ENCODE data around the gene CES1. TPM values are rescaled to one million over a fixed set of nuclear protein-coding genes. Genes with fewer than 3 reads are reported as not detected.
"Not testable (repeated sequence)": the region's sequence is repeated elsewhere in the genome, so short reads cannot be mapped to it uniquely, and the experiment has no call there.

Gene CES1
- under 0.01 TPM for total RNA-seq

DNA sequence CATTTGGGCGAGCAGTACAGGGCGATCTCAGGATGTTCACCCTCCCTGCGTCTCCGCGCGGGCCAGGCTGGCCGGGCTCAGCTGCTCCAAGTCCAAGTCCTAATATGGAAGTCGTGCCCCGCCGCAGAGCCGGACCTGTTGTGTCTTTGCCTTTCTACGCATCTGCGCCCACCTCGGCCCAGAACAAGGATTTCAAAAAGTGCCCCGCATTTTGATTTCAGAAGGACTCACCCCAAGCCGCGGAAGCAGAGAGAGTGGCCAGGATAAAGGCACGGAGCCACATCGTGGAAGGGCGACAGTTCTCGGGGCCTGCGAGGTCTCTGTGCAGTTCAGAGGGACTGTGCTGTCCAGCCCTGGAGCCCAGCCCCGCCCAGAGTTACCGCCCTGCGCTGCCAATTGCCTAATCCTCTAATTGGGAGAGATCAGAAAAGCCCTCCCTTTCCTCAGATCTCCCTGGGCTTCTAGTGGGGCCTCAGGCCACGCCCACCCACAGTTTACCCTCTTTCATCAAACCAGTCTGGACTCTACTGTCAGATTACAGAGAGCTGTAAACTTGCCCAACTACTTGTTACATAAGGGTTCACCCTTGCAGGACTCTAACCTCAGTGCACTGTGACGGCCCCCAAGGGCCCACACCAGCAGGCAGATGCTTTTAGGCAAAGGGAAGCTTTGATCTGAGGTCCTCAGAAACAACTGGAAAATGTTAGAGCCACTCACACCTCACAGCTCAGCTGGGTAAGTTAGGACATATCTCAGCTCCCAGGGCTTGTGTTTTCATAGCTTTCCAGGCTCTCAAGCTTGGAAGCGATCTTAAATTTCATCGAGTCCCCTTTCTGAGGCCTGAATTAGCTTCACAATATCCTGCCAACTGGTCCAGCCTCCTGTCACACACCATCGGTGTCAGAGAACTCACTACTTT is at the start of gene CES1:
Gene CES1 (minus strand): TSS at position 324 of the 919 bp plus-strand sequence. CDS start 41 bp downstream, at position 283.
- DNase-seq (ENCODE audit: low read depth in 2 of 3, low spot score in 2 of 3) = no peak

DNA sequence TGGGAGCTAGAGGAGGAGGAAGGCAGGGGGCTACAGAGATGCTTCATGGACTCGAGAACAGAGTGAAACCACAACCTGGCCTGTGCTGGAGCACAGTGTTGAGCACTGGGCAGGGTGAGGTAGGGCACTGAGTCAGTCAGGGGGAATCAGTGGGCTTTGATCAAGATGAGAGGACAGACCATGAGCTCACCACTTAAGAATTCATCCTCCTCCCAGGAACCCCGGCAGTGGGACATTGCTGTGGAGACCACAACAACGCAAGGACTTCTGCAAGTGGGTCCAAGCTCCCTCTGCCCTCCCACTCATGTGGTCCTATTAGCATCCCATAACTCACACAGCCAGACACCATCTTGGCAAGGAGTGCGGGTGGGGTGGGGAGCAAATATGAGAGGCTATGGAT is 44.0 kb upstream of the CES1 start:
- no peak for DNase-seq (ENCODE audit: low read depth in 2 of 3, low spot score in 2 of 3)

GRCh38 chr16:55875273-55875672 is 42.4 kb upstream of the CES1 start, which contains the start of gene CES5A:
Gene CES5A (minus strand): TSS chr16:55875373. CDS start chr16:55875221, 152 bp downstream.
- DNase-seq (ENCODE audit: low read depth in 2 of 3, low spot score in 2 of 3) = no peak

- DNase-seq (ENCODE audit: low read depth in 2 of 3, low spot score in 2 of 3) = no peak
Observed at GRCh38 chr16:55873122-55873521, 40.2 kb upstream of the CES1 start.

DNA sequence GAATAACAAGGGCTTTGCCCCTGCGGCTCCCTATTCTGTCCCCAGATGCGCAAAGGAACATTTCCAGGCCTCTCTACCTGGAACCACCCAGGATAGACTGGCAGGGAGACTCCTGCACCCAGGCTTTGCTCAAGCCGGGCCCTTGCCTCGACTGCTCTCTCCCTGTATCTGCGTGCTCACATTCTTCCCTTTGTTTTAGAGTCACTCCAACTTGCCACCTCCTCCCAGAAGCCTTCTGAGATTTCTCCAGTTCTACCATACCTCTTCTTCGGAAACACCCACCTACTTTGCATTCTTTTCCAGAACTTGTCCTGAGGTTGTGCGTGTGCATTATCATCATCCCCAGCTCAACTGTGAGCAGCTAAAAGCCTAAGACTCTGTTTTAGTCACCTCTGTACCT is 39.2 kb upstream of the CES1 start:
- DNase-seq (ENCODE audit: low read depth in 2 of 3, low spot score in 2 of 3) = no peak

DNA sequence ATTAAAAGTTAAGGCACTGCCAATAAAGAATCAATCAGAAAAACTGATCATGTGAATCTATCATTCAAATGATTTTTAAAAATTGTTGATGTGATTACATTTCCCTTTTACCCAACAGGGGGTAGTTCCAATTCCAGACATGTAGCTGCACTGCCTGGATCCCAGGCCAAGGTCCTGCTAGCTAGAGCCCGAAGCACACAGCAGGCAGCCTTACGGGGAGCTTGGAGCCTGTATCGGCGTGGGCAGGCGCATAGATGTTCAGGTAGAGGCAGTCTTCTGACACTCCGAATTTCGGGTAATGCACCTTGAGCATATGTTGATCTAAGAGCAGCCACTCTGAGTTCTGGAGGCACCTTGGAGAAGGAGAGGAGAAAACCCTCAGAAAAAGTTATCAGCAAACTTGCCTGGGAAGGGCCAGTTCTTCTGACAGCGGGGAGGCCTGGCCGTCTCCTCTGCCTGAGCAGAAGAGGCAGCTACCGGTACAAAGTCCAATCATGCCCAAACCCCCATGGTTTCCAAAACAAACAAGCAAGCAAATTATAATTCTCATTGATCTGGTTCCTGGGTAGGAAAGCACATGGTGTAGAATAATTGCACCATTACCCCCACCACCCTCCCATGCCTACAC is 38.6 kb upstream of the CES1 start:
- no peak for DNase-seq (ENCODE audit: low read depth in 2 of 3, low spot score in 2 of 3)

DNA sequence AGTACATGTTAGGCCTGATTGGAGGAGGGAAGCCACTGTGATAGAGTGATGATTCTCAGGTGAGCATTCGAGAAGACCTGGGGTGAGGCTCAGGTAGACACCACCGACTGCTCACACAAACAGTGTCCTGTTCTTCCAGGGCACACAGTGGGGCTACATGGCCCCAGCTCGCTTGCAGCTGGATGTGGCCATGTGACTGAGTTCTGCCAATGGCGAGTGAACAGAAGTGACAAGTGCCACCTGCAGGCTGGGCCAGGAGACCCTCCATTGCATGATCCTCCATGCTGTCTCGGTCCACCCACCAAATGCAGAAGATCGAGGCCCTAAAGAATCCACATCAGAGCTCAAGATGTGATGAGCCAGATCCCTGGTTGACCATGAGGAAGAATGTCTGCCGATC is 36.1 kb upstream of the CES1 start:
- no peak for DNase-seq (ENCODE audit: low read depth in 2 of 3, low spot score in 2 of 3)

- no peak for DNase-seq (ENCODE audit: low read depth in 2 of 3, low spot score in 2 of 3)
Observed at GRCh38 chr16:55868137-55868536, 35.2 kb upstream of the CES1 start.

- DNase-seq (ENCODE audit: low read depth in 2 of 3, low spot score in 2 of 3) = no peak
Observed at GRCh38 chr16:55861288-55861687, 28.4 kb upstream of the CES1 start.

- not testable (repeated sequence) for DNase-seq (ENCODE audit: low read depth in 2 of 3, low spot score in 2 of 3)
Observed at GRCh38 chr16:55857650-55858049, 24.8 kb upstream of the CES1 start.

GRCh38 chr16:55856950-55857349 is 24.1 kb upstream of the CES1 start:
- no peak for DNase-seq (ENCODE audit: low read depth in 2 of 3, low spot score in 2 of 3)

DNA sequence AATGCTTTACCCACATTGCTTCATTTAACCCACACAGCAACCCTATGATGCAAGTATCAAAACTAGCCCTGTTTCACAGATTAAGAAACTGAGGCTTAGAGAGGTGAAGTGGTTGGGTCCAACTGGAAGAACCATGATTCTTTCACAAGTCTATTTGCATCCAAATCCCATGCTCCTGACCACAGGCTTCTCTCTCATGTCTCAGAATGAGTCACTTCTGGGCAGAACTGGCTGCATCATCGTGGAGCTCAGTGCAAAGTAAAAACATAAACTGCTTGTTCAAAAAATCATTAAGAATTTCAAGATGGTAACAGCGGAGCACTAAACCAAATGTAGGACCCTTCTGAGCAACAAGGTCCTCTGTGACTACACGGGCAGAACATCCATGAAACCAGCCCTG is 20.2 kb upstream of the CES1 start:
- no peak for DNase-seq (ENCODE audit: low read depth in 2 of 3, low spot score in 2 of 3)

DNA sequence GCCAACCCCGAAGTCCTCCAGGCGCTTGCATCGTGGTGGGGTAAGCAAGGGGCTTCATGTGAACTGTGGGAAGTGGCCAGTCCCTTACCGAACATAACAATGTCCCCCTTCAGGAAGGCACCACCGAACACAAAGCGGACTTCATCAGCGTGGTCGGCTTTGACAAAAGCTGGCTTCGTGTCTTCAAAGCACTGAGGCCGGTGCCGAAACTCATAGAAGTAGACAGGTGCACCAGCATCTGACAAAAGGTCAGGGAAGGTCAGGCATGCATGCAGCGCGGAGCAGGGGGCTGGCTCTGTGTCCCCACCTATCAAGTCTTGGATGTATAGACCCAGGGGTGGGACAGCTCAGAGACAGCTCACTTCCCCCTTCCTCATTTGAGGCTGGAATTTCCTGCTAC is 16.6 kb upstream of the CES1 start:
- DNase-seq (ENCODE audit: low read depth in 2 of 3, low spot score in 2 of 3) = no peak

DNA sequence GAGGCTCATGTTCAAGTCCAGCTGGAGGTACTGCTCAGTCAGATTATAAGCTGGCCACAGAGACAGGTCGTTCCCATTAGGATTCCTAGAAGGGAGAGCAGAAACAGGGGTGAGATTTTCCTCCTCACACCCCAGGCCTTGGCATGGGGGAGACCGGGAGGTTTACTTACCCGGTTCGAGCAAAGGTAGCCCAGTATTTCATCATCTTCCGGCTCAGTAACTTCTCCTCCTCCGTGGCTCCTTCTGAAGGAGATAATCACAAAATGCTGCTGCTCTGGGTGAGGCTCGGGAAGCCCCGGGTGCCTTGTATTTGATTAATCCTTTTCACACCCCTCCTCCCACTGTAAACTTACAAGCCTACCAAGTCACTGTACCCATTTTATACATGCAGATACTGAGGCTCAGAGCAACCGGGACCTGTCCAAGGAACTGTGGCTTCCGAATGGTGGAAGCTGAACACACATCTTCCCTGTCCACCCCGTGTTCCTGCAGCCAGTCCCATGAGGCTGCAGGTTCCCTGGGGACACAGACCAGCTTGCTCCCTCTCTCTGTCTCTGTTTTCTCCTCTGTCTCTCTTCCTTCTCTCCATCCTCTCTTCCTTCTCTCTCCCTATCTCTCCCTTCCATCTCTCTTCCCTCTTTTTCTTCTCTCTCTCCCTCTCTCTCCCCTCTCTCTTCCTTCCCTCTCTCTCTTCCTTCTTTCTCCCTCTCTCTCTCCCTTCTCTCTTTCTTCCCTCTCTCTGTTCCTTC is 13.9 kb upstream of the CES1 start:
- DNase-seq (ENCODE audit: low read depth in 2 of 3, low spot score in 2 of 3) = no peak

DNA sequence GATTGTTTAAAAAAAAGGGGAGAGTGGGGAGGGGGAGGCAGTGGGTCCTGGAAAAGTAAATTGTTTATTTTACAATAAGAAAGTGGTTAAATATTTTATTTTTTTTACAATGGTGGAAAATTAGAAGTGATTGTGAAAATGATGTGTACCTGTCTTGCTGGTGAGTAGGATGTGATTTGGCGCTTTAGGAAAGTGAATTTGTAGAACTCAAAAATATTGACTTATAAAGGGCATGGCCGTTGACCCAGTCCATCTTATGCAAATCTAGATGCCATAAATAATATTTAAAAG is 10.2 kb upstream of the CES1 start:
- DNase-seq (ENCODE audit: low read depth in 2 of 3, low spot score in 2 of 3) = no peak

GRCh38 chr16:55842369-55843104 is 9.6 kb upstream of the CES1 start:
- DNase-seq (ENCODE audit: low read depth in 2 of 3, low spot score in 2 of 3) = peak in 2 of 3 donors; percentile 25 to 68

GRCh38 chr16:55839115-55839514 is 6.2 kb upstream of the CES1 start:
- peak in 1 of 3 donors; percentile 46 for DNase-seq (ENCODE audit: low read depth in 2 of 3, low spot score in 2 of 3)

DNA sequence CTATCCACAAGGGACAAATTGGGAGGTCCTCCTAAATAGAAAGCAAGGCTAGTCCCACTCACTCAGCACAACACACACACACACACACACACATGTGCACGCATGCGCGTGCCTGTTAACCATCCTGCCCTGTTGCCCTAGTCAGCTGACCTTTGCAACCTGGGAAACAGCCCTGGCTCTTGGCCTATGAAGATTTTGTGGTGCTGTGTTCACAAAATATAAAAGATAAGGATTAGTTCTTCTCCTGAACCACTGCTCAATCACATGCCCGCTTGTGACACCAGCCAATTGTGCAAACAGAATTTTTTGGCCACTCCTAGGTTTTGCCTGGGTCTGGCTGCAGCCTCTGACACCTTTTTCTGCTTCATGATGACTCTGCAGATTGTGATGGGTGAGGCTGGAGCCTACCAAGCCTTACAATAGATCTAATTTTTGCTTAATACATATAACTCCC is 3.3 kb upstream of the CES1 start:
- DNase-seq (ENCODE audit: low read depth in 2 of 3, low spot score in 2 of 3) = peak in 2 of 3 donors; percentile 17 to 48

GRCh38 chr16:55835581-55835980 is 2.7 kb upstream of the CES1 start:
- DNase-seq (ENCODE audit: low read depth in 2 of 3, low spot score in 2 of 3) = peak in 1 of 3 donors; percentile 21

- DNase-seq (ENCODE audit: low read depth in 2 of 3, low spot score in 2 of 3) = not testable (repeated sequence)
Observed at GRCh38 chr16:55835173-55835572, 2.3 kb upstream of the CES1 start.

DNA sequence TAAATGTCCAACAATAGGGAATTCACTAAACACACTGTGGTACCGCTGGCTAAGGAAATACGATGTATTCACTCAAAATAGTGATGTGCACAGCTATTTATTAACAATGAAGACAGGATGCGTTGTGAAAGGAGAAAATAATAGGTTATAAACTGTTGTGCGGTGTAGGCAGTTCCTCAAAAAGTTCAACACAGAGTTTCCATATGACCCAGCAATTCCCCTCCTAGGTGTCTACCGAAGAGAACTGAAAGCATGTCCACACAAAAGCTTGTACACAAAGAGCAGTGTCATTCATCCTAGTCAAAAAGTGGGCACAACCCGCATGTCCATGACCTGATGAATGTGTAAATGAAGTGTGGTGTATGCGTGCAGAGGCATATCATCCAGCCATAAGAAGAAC is 1.2 kb upstream of the CES1 start:
- DNase-seq (ENCODE audit: low read depth in 2 of 3, low spot score in 2 of 3) = no peak

All from hematopoietic multipotent progenitor cell (in vitro differentiated cells).